Activated CD8-positive, alpha-beta memory T cell treated with anti-CD3 and anti-CD28 coated beads for 24 hours (primary cell): ENCODE measurements around the gene DOCK9.
"Not testable (repeated sequence)": the region's sequence is repeated elsewhere in the genome, so short reads cannot be mapped to it uniquely, and the experiment has no call there.

Experiments
- DNase-seq: peaks from one replicate; pipeline ENCODE4 v3.0.0-alpha.2; 2020

Gene DOCK9

DNA sequence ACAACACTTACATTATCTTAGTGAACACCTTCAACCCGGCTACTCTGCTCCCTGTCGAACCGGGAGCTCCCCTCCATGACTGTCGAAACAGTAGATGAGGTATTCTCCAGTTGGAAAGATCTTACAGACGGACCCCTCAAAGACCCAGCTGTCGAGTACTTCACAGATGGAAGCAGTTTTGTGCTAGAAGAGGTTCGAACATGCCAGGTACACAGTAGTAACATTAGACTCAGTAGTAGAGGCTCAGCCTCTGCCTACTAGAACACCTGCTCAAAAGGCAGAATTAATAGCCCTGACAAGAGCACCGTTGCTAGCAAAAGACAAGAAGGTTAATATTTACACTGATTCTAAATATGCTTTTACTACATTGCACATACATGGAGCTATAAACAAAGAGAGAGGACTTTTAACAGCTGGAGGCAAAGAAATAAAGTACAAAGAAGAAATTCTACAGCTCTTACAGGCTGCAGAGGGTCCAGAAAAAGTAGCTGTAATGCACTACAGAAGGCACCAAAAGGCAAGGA lies 211.8 kb downstream of the DOCK9 start:
- DNase-seq, result no peak

DNA sequence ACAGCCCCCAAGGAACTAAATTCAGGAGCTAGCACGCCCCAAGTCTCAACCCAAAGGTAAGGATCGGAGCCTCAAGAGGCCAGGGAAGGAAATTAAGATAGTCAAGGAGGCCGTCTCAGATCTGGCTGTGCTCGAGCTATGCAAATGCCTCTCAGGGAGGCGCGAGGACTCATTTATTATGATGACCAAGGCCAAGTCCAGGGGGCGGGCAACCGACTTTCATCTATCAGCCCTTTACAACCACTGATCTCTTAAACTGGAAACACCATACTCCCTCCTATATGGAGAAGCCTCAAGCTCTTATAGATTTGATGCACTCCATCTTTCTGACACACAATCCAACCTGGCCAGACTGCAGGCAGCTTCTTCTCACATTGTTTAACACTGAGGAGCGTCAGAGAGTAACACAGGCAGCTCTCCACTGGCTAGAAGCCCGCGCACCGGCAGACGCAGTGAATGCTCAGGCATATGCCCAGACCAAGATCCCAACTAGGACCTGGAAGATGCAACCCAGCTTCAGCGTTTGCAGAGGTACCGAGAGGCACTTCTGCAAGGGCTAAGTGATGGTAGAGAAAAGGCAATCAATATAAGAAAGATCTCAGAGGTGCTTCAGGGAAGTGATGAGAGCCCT lies 215.8 kb downstream of the DOCK9 start:
- no peak for DNase-seq

DNA sequence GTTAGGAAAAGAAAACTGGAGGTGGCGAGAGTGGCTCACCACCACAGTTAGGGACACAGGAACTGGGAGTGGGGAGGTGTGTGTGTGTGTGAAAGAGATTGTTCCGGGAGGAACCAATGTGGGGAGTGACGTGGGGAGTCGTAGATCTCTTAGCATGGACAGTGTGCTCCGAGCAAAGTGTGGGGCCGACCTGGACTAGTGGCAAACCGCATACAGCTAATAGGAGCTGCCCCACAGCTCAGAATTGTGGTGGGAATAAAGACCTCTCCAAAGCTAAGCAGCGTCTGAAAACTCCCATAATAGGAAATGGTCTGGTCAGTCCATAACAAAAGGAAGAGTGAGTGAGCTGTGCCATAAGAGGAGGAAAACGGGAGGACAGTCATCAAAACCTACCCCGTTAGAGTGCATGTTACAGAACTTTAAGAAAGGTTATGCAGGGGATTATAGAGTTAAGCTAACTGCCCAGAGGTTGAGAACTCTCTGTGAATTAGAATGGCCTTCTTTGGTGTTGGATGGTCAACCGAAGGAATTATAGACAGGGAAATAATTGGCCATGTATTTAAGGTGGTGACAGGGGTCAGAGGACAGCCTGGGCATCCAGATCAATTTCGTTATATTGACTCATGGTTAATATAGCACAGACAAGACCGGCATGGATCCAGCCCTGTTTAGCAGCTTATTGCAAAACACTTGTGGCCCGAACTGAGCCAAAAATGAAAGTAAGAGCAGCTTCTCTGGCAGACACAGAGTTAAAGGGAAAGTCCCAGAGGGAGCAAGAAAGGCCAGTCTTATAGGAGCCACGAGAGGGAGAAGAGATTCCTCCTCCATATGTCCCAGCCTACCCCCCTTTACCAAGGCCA lies 216.5 kb downstream of the DOCK9 start:
- no peak for DNase-seq

DNA sequence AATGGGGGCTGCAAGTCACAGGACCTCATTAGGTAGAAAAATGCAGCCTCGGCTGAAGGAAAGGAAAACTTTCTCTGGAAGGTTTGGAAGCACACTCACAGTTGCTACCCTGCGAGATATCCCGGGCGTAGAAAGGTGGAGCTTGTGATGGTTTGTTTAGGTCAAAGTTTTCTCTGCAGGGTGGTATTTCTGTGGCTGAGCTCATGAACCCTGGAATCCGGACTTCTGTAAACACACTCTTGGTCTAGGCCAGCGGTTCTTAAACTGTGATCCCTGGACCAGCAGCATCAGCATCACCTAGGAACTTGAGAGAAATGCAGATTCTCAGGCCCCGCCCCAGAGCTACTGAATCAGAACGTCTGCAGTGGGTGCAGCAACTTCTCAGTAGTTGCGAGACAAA lies 222.1 kb downstream of the DOCK9 start:
- no peak for DNase-seq

DNA sequence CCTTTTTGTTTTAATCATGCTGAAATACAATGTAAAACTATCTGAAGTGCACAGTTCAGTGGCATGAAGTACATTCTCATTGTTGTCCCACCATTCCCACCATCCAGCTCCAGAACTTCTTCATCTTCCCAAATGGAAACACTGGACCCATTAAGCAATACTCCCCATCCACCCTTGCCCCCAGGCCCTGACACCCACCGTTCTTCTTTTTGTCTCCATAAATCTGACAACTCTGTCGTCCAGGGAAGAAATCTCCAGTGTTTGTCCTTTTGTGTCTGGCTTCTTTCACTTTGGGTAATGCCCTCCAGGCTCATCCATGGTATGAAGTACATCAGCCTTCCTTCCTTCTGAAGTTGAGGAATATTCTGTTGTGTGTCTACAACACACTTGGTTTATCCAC lies 222.7 kb downstream of the DOCK9 start:
- DNase-seq, result no peak

DNA sequence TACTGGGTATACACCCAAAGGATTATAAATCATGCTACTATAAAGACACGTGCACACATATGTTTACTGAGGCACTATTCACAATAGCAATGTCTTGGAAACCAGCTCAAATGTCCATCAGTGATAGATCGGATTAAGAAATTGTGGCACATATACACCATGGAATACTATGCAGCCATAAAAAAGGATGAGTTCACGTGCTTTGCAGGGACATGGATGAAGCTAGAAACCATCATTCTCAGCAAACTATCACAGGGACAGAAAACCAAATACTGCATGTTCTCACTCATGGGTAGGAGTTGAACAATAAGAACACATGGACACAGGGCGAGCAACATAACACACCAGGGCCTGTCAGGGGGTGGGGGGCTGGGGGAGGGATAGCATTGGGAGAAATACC lies 223.4 kb downstream of the DOCK9 start:
- not testable (repeated sequence) for DNase-seq

DNA sequence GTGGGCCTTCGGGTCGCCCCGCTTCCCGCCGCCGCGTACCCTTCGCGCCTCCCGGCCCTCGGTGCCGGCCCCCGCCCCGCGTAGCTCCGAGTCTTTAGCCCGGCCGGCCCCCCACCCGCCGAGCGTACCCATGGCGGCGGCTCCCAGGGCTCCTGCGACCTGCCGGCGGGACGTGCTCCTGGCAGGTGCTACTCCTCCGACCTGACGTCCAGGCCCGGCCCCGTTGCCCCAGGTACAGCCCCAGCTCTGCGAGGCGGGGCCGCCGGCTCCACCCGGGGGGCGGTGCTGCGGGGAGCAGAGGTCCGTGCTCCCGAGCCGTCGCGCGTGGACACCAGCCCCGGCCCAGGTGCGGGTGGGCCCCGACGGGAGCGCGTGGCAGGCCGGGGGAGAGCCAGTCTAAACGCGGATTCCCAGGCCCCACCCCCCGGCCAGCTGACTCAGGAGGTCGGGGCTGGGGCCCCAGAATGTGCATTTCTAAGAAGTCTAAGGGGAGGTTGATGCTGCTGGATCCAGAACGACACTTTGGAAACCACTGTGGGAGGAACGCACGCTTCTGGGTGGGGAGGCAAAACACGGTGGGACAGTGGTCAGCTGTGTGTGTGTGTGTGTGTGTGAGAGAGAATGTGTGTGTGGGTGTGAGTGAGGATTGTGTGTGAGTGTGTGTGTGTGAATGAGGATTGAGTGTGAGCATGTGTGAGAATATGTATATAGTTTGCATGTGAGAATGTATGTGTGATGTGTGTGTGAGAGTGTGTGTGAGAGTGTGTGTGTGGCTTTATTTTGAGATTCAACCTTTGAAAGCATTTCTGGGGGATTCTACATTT lies 225.2 kb downstream of the DOCK9 start, which contains the start of gene SLC15A1:
Gene SLC15A1 (minus strand): TSS at position 206 of the 824 bp plus-strand sequence. CDS start 74 bp downstream, at position 132.
- no peak for DNase-seq

DNA sequence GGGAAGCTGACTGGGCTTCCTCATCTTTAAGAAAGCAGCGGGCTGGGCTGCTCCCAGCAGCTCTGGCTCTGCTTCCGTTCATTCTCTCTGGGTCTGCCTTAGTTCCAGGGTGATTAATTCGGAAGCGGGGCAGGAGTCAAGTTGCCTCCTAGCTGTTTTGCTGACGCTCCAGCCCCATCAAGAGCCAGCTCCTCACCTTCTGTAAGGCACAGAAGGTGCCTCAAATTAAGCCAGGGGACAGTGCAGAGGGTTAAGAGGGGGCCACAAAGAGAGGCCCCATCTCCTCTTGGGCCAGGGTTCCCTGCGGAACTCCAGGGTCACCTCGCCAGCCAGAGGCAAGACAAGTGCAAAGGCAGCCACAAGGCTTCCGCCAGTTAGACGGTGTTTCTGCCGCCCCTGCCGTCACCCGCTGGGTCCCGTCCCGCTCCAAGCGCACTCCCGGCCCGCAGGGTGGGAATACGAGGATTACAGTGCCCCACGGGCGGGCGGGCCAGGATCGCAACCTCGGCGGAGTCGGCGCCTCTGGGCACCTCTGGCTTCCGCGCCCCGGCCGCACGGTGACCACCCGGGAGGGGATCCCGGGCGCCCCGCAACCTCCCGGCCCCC lies 225.9 kb downstream of the DOCK9 start:
- no peak for DNase-seq

DNA sequence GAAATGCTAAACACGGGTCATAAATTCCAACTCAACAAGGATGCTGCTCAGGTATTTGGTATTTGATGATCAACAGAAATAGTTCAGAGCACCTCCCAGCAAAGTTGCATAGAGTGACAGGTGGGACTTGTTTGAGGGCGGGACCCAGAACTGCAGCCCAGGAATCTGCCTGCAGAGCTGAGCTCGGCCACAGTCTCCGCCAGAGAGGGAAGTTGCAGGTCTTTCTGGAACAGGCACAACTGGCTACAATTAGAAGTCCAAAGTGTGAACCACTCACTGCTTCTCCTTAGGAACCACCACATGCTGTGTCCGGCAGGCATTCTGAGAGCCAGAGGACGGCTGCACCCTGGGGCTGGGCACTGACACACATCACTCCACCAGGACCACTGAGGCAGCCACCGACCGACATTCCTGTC lies 226.5 kb downstream of the DOCK9 start:
- no peak for DNase-seq

DNA sequence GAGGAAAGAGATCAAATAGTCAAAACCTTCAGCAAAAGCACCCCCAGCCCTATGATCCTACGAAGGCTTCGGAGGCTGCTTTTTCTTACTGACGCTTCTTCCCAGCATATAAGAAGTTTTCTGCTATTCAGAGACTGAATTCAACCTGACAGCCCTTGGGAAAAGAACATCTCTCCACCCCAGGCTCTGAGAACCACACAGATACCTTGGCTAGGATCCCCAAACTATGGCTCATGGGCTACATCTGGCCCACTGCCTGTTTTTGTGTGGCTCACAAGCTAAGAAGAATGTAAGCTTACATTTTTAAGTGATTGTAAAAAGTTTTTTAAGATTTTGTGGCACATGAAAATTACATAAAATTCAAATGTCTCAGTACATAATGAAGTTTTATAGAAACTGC lies 228.4 kb downstream of the DOCK9 start:
- no peak for DNase-seq

DNA sequence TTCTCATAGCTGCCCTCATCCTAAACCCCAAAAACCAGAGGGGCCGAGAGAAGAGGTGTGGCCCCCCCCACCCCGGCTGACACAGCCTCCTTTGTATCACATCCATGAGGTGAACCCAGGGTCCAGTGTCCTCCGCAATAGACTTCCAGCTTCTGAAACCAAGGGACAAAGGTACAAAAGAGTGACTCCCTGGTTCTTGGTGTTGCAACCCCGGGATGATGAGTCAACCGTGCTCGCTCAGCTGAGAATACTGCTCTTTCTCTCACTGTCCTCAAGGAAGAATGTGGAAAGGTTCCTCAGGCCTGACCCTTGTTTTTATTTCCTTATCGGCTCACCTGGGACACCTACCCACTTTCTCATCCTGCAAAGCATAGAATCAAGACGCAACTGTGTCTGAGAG lies 230.9 kb downstream of the DOCK9 start:
- no peak for DNase-seq
